ENCODE measurements around the gene FOXK1. TPM values are rescaled to one million over a fixed set of nuclear protein-coding genes. Genes with fewer than 3 reads are reported as not detected.

The FOXK1 gene
- polyA plus RNA-seq, 3 donors, result 0.33 to 16.8 (median 0.76) TPM

DNA sequence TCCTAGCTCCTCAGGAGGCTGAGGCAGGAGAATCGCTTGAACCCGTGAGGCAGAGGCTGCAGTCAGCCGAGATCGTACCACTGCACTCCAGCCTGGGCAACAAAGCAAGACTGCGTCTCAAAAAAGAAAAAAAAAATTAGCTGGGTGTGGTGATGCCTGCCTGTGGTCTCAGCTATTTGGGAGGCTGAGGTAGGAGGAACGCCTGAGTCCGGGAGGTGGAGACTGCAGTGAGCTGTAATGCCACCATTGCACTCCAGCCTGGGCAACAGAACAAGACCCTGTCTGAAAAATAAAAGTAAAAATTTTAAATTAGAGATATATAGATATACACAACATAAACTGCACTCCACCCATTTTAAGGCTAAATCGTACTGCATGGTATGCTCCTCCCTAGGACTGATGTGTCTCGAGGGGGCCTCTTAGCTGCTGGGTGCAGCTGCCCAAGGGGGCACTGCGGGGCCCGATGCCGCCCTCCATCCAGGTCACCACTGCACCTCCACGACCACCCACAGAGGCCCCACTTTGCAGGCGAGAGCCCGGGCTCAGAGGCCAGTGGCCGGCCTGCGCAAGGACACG lies 40.9 kb upstream of the FOXK1 start:
- peaks cover 3% of the 10 kb centered on the region for H3K79me2 ChIP-seq (ENCODE audit: insufficient read depth, low read length)
- H3K36me3 ChIP-seq (replicated peaks in 1 of 2; ENCODE audit: control insufficient read depth in 1 of 2, insufficient read depth in 2 of 2, low read length in 2 of 2), result no peaks in the 10 kb centered on the region
- H3K9me3 ChIP-seq (replicated peaks in 1 of 2; ENCODE audit: control insufficient read depth in 1 of 2, insufficient read depth in 1 of 2, low read length in 2 of 2), result no peaks in the 10 kb centered on the region
- peak overlapping the region; percentile 76 for H3K9ac ChIP-seq (ENCODE audit: insufficient read depth, low read length, poor library complexity, severe bottlenecking)
- peak overlapping the region; percentile 99 for H2AFZ ChIP-seq (ENCODE audit: insufficient read depth, low read depth, low read length, poor library complexity, severe bottlenecking)
- Mint-ChIP-seq H3K4me3 (peak overlapping the region; percentile 64 to 81), H3K36me3 (no peaks in the 10 kb centered on the region), H3K27me3 (ENCODE audit: low read depth in 3 of 3) (peaks cover 0 to 3% (median 0%) of the 10 kb centered on the region in 3 donors), H3K9me3 (peaks cover 0 to 2% (median 0%) of the 10 kb centered on the region in 7 donors), H3K27ac (peak overlapping the region in 3 of 7 donors; percentile 18 to 46 (median 45)), H3K4me1 (peaks cover 9% of the 10 kb centered on the region)
- peak overlapping the region; percentile 92 for H3K4me2 ChIP-seq (replicated peaks; ENCODE audit: extremely low read depth, low read length, poor library complexity, severe bottlenecking)
- intact Hi-C loops (cut with micrococcal nuclease), result loop anchor here (1.0 to 2.0 kb wide), 3 partner anchors 40 to 112 kb away; no protein-coding TSS in a partner anchor
- TF ChIP-seq, protein P1, sequence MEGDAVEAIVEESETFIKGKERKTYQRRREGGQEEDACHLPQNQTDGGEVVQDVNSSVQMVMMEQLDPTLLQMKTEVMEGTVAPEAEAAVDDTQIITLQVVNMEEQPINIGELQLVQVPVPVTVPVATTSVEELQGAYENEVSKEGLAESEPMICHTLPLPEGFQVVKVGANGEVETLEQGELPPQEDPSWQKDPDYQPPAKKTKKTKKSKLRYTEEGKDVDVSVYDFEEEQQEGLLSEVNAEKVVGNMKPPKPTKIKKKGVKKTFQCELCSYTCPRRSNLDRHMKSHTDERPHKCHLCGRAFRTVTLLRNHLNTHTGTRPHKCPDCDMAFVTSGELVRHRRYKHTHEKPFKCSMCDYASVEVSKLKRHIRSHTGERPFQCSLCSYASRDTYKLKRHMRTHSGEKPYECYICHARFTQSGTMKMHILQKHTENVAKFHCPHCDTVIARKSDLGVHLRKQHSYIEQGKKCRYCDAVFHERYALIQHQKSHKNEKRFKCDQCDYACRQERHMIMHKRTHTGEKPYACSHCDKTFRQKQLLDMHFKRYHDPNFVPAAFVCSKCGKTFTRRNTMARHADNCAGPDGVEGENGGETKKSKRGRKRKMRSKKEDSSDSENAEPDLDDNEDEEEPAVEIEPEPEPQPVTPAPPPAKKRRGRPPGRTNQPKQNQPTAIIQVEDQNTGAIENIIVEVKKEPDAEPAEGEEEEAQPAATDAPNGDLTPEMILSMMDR (IDR thresholded peaks at IDR 0.05), result no peak
- H3K4me1 ChIP-seq (ENCODE audit: control insufficient read depth in 1 of 2, insufficient read depth in 2 of 2, low read length in 2 of 2), result peaks cover 12 to 15% of the 10 kb centered on the region in 2 donors
- no peak for DNase-seq
- H3K27ac ChIP-seq (ENCODE audit: low read depth in 1 of 2, low read length in 2 of 2), result peak overlapping the region in 1 of 2 donors; percentile 61
- no peaks in the 10 kb centered on the region for H4K20me1 ChIP-seq (ENCODE audit: insufficient read depth, low read length)
- H3K27me3 ChIP-seq (ENCODE audit: control insufficient read depth in 2 of 2, insufficient read depth in 2 of 2, low read length in 2 of 2), result no peaks in the 10 kb centered on the region
- 22% methylated on average over 14 of the region's 18 CpGs for WGBS (ENCODE audit: insufficient coverage)
- peak overlapping the region; percentile 52 to 83 (median 56) for H3K4me3 ChIP-seq (replicated peaks in 1 of 3; ENCODE audit: low read depth in 2 of 3, low read length in 3 of 3)

DNA sequence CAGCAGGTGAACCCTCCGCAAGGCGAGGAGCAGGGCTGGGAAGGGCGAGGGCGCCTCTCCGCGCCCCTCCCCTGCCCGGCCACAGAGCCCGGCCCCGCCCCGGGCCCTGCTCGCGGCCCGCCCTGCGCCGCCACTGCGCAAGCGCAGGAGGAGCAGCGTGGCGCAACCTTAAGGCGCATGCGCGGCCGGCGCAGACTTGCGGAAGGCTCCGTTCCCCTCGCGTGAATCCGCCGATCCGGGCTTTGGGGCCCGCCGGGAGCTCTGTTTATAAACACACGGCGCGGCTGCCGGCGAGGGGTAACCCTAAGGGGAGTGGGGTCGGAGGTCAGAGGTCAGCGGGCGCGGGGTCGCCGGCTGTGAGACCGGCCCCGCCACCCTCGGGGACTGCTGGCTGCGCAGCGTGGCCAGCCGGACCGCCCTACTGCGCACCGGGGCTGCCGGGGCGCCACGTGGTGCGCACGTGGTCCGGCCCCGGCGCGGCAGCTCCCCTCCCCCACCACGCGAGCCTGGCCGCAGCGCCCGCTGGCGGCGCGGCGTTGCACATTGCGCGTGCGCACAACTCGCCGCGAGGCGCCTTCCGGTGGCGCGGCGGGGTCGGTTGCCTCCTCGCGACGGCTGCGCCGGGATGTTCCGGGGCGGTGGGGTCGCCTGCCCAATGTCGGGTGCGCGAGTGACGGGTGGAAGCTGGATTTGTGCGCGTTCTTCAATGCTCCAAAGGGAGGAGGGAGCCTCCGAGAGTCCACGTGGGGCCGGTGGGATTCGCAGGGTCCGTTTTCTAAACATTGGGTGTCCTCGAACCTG lies 40.2 kb upstream of the FOXK1 start:
- peaks cover 0 to 3% (median 0%) of the 10 kb centered on the region in 3 donors for H3K27me3 Mint-ChIP-seq (ENCODE audit: low read depth in 3 of 3)
- intact Hi-C loops (cut with micrococcal nuclease), result loop anchor here (1.0 to 2.0 kb wide), 4 partner anchors 39 to 133 kb away; partner anchors contain the start of gene AP5Z1 (in 1 of the 2)
- WGBS (ENCODE audit: insufficient coverage), result under 1% methylated on average over 93 of the region's 103 CpGs

More for the DNA sequence above, 40.2 kb upstream of the FOXK1 start:
- Histone ChIP-seq H3K79me2 (ENCODE audit: insufficient read depth, low read length) (peaks cover 3% of the 10 kb centered on the region), H4K20me1 (ENCODE audit: insufficient read depth, low read length) (no peaks in the 10 kb centered on the region), H3K4me1 (ENCODE audit: control insufficient read depth in 1 of 2, insufficient read depth in 2 of 2, low read length in 2 of 2) (peaks cover 12 to 15% of the 10 kb centered on the region in 2 donors), H3K9me3 (replicated peaks in 1 of 2; ENCODE audit: control insufficient read depth in 1 of 2, insufficient read depth in 1 of 2, low read length in 2 of 2) (peaks cover 0 to 6% of the 10 kb centered on the region in 2 donors), H3K27ac (ENCODE audit: low read depth in 1 of 2, low read length in 2 of 2) (peak overlapping the region; percentile 71 to 92), H3K36me3 (replicated peaks in 1 of 2; ENCODE audit: control insufficient read depth in 1 of 2, insufficient read depth in 2 of 2, low read length in 2 of 2) (no peaks in the 10 kb centered on the region), H3K27me3 (ENCODE audit: control insufficient read depth in 2 of 2, insufficient read depth in 2 of 2, low read length in 2 of 2) (no peaks in the 10 kb centered on the region), H3K4me3 (replicated peaks in 1 of 3; ENCODE audit: low read depth in 2 of 3, low read length in 3 of 3) (peak overlapping the region; percentile 60 to 88 (median 83)), H2AFZ (ENCODE audit: insufficient read depth, low read depth, low read length, poor library complexity, severe bottlenecking) (peak overlapping the region; percentile 99), H3K9ac (ENCODE audit: insufficient read depth, low read length, poor library complexity, severe bottlenecking) (peak overlapping the region; percentile 76), H3K4me2 (replicated peaks; ENCODE audit: extremely low read depth, low read length, poor library complexity, severe bottlenecking) (peak overlapping the region; percentile 92)
- Mint-ChIP-seq H3K27ac (peak overlapping the region; percentile 87 to 93 (median 90)), H3K4me1 (peaks cover 9% of the 10 kb centered on the region), H3K9me3 (peaks cover 0 to 8% (median 5%) of the 10 kb centered on the region in 7 donors), H3K4me3 (peak overlapping the region; percentile 85 to 88), H3K36me3 (no peaks in the 10 kb centered on the region)
- DNase-seq, result peak; percentile 93 to 94 (median 94)
- TF ChIP-seq, protein P1 (IDR thresholded peaks at IDR 0.05), result peak; percentile 36
